ENCODE data around the gene TSPAN10.

Gene TSPAN10

DNA sequence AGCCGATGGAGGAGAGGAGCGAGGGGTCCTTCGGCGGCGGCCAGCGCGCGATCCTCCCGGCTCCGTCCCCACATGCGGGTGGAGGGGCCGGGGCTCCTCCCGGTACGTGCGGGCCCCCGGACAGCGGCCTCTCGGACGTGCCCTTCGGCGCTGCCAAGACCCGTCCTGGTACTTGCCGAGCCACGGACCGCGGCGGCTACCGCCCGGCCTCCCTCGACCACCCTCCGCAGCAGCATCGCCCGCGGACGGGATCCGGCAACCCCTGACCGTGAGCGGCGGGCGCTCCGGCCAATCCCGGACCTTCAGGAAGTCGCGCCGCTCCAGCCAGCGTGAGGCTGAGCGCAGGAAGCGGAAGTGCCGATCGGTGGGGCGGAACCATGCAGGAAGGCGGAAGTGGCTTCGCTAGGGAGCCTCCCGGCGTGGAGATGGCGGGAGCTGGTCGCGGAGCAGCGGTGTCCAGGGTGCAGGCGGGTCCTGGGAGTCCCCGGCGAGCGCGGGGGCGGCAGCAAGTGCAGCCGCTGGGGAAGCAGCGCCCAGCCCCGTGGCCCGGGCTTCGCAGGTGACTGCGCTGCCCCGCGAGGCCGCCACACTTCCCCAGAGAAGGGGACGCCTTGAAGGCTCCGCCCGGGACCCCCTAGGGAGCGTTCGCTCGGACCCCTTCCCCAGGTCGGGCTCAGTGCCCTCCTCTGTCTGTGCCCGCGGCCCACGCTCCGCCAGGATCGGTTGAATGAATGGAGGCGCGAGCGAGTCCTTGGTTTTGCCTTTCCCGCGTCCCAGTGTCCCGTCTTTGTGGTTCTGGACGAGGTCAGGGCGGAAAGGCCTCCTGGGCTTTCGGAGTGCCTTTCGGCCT, 29.6 kb downstream of the TSPAN10 start, which contains the start of the genes CCDC137 and OXLD1:
Gene CCDC137 (plus strand): TSS at position 396 of the 850 bp plus-strand sequence. CDS start 30 bp downstream, at position 426.
Gene OXLD1 (minus strand): TSS at position 264 of the 850 bp plus-strand sequence. CDS start 28 bp downstream, at position 236.
- H3K27ac Mint-ChIP-seq: peak within 1 kb of the TSS; percentile 88 to 96 (median 94)
- no peaks in the 10 kb centered on the region for H3K27me3 Mint-ChIP-seq (ENCODE audit: low read depth)
- TF ChIP-seq, protein P1, sequence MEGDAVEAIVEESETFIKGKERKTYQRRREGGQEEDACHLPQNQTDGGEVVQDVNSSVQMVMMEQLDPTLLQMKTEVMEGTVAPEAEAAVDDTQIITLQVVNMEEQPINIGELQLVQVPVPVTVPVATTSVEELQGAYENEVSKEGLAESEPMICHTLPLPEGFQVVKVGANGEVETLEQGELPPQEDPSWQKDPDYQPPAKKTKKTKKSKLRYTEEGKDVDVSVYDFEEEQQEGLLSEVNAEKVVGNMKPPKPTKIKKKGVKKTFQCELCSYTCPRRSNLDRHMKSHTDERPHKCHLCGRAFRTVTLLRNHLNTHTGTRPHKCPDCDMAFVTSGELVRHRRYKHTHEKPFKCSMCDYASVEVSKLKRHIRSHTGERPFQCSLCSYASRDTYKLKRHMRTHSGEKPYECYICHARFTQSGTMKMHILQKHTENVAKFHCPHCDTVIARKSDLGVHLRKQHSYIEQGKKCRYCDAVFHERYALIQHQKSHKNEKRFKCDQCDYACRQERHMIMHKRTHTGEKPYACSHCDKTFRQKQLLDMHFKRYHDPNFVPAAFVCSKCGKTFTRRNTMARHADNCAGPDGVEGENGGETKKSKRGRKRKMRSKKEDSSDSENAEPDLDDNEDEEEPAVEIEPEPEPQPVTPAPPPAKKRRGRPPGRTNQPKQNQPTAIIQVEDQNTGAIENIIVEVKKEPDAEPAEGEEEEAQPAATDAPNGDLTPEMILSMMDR (IDR thresholded peaks at IDR 0.05; ENCODE audit: unreplicated experiment in 3 of 3): no peak
- peak within 1 kb of the TSS; percentile 92 to 95 (median 94) for H3K4me3 Mint-ChIP-seq
- no peaks in the 10 kb centered on the region for H3K9me3 Mint-ChIP-seq
- H3K36me3 Mint-ChIP-seq (ENCODE audit: low read depth): peaks cover 17% of the 10 kb centered on the region
- peaks cover 21% of the 10 kb centered on the region for H3K4me1 Mint-ChIP-seq

DNA sequence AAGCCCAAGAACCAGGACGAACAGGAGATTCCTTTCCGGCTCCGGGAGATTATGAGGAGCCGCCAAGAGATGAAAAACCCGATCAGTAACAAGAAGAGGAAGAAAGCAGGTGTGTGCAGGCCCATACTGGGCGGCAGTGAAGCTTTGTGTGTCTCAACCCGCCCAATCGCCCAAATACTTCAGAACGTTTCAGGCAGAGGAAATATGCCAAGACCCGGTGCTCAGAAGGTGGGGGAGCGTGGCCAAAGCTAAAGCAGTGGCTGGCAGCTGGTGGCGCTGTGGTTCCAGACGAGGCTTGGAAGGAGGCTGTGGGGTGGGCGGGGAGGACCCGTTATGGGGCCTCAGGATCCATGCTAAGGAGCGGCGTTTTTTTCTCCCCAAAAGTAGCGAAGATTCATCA, 30.8 kb downstream of the TSPAN10 start:
- TF ChIP-seq, protein P1 (IDR thresholded peaks at IDR 0.05; ENCODE audit: unreplicated experiment in 3 of 3): no peak
- Mint-ChIP-seq H3K4me1 (peaks cover 21% of the 10 kb centered on the region), H3K27ac (no peak overlapping the region), H3K4me3 (peak overlapping the region; percentile 88 to 95 (median 94)), H3K9me3 (no peaks in the 10 kb centered on the region), H3K27me3 (ENCODE audit: low read depth) (no peaks in the 10 kb centered on the region), H3K36me3 (ENCODE audit: low read depth) (peaks cover 24% of the 10 kb centered on the region)

DNA sequence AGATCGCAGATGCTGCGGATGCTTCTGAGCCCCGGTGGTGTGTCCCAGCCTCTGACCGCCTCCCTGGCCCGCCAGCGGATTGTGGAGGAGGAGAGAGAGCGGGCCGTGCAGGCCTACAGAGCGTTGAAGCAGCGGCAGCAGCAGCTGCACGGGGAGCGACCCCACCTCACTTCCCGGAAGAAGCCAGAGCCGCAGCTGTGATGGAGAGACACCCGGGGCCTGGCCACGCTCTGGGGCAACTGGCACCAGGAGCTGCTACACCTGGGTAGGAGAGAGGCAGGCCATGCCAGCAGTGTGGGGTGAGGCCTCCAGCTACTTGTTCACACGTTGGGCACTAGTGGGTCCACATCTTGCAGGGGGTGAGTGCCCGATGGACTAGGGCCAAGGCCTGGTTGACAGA, 35.5 kb downstream of the TSPAN10 start:
- Mint-ChIP-seq H3K27ac (no peak overlapping the region), H3K4me1 (peaks cover 5% of the 10 kb centered on the region), H3K4me3 (no peak overlapping the region), H3K9me3 (no peaks in the 10 kb centered on the region), H3K27me3 (ENCODE audit: low read depth) (no peaks in the 10 kb centered on the region), H3K36me3 (ENCODE audit: low read depth) (peaks cover 32% of the 10 kb centered on the region)
- TF ChIP-seq, protein P1 (IDR thresholded peaks at IDR 0.05; ENCODE audit: unreplicated experiment in 3 of 3): no peak

DNA sequence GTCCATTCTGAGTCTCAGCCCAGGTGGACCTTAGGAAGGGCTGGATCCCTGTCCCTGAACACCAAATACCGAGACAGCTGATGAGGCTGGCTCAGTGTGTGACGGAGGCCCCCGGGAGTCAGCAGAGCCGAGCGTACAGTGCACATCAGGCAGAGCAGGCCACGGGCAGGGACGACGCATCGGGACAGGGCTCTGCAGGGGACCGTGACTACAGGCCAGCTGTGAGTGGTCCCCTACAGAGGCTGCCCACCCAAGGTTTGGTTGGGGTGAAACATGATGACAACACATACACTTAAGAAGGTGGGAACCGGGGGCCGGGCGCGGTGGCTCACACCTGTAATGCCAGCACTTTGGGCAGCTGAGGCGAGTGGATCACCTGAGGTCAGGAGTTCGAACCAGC, 36.0 kb downstream of the TSPAN10 start:
- H3K36me3 Mint-ChIP-seq (ENCODE audit: low read depth): peaks cover 28% of the 10 kb centered on the region
- peaks cover under 1% of the 10 kb centered on the region for H3K4me1 Mint-ChIP-seq
- H3K27me3 Mint-ChIP-seq (ENCODE audit: low read depth): no peaks in the 10 kb centered on the region
- TF ChIP-seq, protein P1 (IDR thresholded peaks at IDR 0.05; ENCODE audit: unreplicated experiment in 3 of 3): no peak
- no peaks in the 10 kb centered on the region for H3K9me3 Mint-ChIP-seq
- no peak overlapping the region for H3K4me3 Mint-ChIP-seq
- H3K27ac Mint-ChIP-seq: no peak overlapping the region

DNA sequence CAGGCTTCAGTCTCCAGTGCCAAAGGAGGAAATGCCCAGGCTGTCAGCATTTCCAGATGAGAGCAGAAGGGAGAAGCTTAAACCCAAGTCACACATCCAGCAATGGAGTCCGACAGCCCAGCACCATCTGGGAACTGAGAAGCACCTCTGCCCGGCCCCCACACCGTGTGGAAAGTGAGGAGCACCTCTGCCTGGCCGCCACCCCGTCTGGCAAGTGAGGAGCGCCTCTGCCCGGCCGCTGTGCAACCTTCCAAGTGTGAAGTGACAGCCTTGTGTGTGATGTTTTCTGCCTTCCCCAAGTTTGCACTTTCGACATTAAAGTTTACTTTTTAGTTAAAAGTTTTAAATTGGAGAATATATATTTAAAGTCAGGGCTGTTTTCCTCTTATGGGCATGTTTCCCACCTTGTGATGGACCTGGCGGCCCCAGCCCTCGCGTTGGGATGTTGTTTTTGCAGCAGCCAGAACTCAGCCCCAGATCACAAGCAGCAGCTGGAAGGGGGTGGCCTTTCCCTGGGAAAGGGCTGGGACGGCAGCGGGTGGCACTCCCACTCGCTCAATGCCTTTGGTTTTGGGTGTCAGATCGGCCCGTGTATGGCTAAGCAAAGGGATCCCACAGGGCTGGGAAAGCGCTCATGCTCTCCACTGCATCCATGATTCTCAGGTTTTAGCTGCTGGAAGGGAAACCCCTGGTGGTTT, 36.7 kb downstream of the TSPAN10 start:
- no peak overlapping the region for H3K27ac Mint-ChIP-seq
- H3K9me3 Mint-ChIP-seq: no peaks in the 10 kb centered on the region
- H3K36me3 Mint-ChIP-seq (ENCODE audit: low read depth): peaks cover 23% of the 10 kb centered on the region
- no peaks in the 10 kb centered on the region for H3K27me3 Mint-ChIP-seq (ENCODE audit: low read depth)
- H3K4me3 Mint-ChIP-seq: no peak overlapping the region
- H3K4me1 Mint-ChIP-seq: no peaks in the 10 kb centered on the region
- TF ChIP-seq, protein P1 (IDR thresholded peaks at IDR 0.05; ENCODE audit: unreplicated experiment in 3 of 3): no peak

All from nephron (organoid).